GM21526 (cell line): ENCODE results near the gene SNPH.

Source experiments
- ATAC-seq: cut with Tn5 transposase; IDR thresholded peaks from one replicate; pipeline ENCODE4 v1.9.1; 2021; ENCODE audit warnings: moderate library complexity; ENCODE audit not compliant: unreplicated experiment, low FRiP score

Gene SNPH

GRCh38 chr20:1320902-1321653 lies 55.0 kb downstream of the SNPH start:
- no peak for ATAC-seq

DNA sequence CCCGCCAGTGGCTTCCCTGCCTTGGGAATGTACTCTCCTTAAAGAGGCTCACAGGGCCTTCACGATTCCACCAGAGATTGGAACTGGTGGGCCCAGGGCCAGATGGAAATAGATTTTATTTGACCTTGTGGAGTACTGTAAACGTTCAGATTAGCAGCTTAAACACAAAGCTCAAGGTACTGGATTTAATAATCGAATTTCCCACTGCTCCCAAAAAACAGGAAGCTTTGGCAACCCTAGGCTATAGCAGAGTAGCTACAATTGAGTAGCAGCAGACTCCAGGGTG lies 55.5 kb downstream of the SNPH start:
- no peak for ATAC-seq

DNA sequence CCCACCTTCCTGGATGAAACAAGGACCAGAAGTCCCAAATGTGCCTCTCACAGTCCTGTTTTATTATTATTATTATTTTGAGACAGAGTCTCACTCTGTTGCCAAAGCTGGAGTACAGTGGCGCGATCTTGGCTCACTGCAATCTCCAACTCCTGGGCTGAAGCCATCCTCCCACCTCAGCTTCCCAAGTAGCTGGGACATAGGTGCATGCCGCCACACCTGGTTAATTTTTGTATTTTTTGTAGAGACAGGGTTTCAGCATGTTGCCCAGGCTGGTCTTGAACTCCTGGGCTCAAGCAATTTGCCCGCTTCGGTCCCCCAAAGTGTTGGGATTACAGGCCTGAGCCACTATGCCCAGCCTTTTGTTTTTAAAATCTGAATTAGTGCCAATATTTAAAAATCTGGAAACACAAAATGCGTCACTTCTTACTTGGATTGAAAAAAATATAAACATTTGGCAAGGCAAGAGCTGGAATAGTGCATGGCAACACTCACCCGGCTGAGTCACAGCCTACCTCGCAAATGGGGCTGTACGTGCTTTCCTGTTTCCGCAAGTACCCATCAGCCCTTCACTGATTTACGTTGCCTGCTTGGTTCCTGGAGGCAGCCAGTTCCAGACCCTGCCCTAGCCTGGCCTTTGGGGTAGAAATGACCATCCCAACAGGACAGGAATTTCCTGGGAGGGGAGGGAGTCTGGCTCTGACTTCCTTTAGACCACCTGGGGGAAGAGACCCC lies 56.6 kb downstream of the SNPH start:
- no peak for ATAC-seq

DNA sequence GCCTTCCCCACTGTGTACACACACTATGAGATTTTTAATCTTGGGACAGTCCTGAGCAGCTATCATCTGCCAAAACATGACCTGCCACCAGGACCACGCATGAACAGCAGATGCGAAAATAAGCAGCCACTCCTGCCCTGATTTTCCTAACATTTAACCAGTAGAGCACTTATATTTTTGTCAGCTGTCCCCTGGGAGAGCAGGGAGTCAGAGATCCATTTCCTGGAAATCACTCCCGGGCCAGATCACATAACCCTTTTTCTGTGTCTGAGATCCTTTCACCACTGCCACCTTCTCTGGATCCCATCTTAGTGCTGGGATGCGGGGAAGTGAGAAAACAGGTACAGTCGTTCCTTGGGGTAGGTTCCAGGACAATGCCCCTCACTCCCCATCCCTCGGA lies 57.2 kb downstream of the SNPH start:
- ATAC-seq: no peak

GRCh38 chr20:1323830-1324597 lies 57.9 kb downstream of the SNPH start:
- ATAC-seq: no peak

GRCh38 chr20:1324598-1325172 lies 58.6 kb downstream of the SNPH start:
- no peak for ATAC-seq

GRCh38 chr20:1325173-1326030 lies 59.3 kb downstream of the SNPH start:
- ATAC-seq: peak; percentile 86

- no peak for ATAC-seq
These were observed 60.2 kb downstream of the SNPH start for GRCh38 chr20:1326031-1326930.

- ATAC-seq: no peak
These were observed 61.2 kb downstream of the SNPH start for GRCh38 chr20:1327241-1327653.

DNA sequence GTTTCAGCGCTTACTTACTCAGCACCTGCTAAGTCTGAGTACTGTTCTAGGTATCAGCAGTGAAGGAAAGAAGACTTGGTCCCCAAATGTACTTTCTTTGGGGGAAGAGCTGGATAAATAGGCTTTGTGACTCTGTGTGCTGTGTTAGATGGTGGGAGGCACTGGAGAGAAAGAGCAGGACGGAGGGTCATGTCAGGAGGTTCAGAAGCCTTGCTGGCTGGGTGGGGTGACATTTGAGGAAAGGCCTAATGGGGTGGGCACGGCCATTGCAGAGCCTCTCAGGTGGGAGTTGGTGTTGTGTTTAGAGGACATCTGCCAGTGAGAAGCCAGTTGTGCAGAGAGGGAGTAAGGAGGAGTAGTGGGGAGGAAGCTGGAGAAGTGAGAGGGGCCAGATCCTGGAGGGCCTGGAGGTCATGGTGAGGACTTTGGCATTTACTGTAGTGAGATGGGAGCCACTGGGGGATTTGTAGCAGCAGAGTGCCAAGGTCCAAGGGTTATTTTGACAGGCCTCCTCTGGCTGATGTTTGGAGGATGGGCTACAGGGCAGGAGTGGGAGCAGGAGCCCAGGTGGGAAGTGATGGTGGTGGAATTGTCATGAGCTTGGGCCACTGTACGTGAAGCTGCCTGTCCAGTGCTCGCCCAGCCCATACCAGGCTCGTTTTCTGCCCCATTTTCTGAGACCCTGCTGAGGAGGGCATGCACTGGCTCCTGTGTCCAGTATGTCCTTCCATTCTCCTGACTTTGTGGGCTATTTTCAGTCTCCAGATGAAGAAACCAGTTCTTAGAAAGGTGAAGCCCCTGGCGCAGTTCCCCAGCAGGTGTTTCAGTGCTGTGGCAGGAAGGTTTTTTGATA lies 62.0 kb downstream of the SNPH start:
- ATAC-seq: no peak

GRCh38 chr20:1328680-1329330 lies 62.7 kb downstream of the SNPH start, which contains the start of gene SDCBP2:
Gene SDCBP2, minus strand, starts transcription at chr20:1329139. Its CDS starts 8,723 bp downstream, at chr20:1320416.
- no peak for ATAC-seq

- no peak for ATAC-seq
These were observed 64.2 kb downstream of the SNPH start for GRCh38 chr20:1330075-1330830.

- no peak for ATAC-seq
These were observed 65.0 kb downstream of the SNPH start for GRCh38 chr20:1331101-1331500.

DNA sequence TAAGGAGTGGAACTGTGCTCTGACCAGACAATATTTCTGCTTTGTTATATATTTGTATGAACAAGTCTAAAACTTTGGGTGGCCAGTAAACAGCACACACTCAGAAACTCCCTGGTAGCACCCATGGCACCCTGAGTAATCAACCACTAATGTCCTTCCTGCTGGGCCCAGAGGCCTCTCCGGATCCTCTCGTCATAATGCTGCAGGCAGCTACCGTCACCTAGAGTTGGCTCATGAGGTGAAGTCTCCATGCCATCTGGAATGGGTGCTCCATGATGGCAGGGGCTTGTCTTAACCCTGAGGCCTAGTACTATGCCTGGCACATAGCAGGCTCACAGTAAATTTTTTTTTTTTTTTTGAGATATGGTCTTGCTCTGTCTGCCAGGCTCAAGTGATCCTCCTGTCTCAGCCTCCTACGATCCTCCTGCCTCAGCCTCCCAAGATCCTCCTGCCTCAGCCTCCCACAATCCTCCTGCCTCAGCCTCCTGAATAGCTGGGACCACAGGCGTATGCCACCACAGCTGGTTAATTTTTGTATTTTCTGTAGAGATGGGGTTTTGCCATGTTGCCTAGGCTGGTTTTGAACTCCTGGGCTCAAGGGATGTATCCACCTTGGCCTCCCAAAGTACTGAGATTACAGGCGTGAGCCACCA lies 65.8 kb downstream of the SNPH start:
- no peak for ATAC-seq

DNA sequence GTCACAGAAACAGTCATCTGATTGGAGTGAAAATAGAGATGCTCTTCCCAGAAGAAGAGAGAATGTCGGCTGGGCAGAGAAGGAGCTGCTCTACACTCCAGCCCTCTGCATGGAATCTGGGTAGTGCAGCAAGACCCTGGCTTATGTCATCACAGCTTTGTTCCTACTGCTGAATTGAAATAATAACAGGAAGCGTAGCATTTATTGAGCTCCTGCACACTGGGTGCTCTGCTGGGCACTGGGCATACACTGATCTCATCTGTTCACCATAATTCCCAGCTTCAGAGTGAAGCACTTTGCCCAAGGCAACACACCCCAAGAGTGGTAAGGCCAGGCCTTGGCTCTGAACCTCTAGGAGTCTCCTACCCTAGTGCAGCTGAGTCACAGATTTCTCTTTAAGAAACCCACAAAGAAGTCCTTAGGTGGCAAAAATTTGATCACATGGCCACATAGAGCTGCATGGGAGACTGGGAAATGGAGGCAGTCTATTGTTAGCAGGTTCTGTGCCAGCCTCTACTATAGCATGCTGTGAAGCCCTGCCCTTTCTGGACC lies 66.7 kb downstream of the SNPH start:
- no peak for ATAC-seq
